ENCODE results near the gene SNAP91. TPM values are rescaled to one million over a fixed set of nuclear protein-coding genes. Genes with fewer than 3 reads are reported as not detected.
A peak's percentile ranks its signal among the peaks of the same experiment; 100 is the strongest.

The SNAP91 gene
- total and polyA plus RNA-seq, 2 experiments from 2014 or later, result 0.53 to 1.4 TPM

GRCh38 chr6:83511901-83512681, 196.8 kb downstream of the SNAP91 start, which contains the start of gene PRSS35:
PRSS35 (plus strand) TSS chr6:83512534; CDS start chr6:83523442, 10,908 bp downstream.
- Histone ChIP-seq H2AFZ (peak within 1 kb of the TSS; percentile 87), H3K9me2 (replicated peaks; ENCODE audit: insufficient read depth) (no peaks in the 10 kb centered on the region), H3K36me3 (replicated peaks; ENCODE audit: insufficient read depth, low read depth) (no peaks in the 10 kb centered on the region), H3K27me3 (no peaks in the 10 kb centered on the region), H3K27ac (peak within 1 kb of the TSS; percentile 70), H3K4me2 (peak within 1 kb of the TSS; percentile 95), H3K9me3 (ENCODE audit: low read depth) (no peaks in the 10 kb centered on the region), H4K20me1 (ENCODE audit: insufficient read depth, poor library complexity, severe bottlenecking) (no peaks in the 10 kb centered on the region), H3K79me2 (peaks cover 13% of the 10 kb centered on the region), H3K4me1 (ENCODE audit: insufficient read depth) (peaks cover 21% of the 10 kb centered on the region), H3K4me3 (peak within 1 kb of the TSS; percentile 30)
- TF ChIP-seq EZH2phosphoT487 (IDR thresholded peaks at IDR 0.05; ENCODE audit: low read depth, severe bottlenecking, unreplicated experiment) (no peak), CTCF (IDR thresholded peaks at IDR 0.05; ENCODE audit: poor library complexity) (peak; percentile 73)
- DNase-seq (ENCODE audit: low spot score), result peak; percentile 82
- 2% methylated on average over 27 of the region's 38 CpGs for WGBS (ENCODE audit: low lambda C conversion rate, missing lambda C conversion rate)

GRCh38 chr6:83511266-83511665, 197.6 kb downstream of the SNAP91 start:
- Histone ChIP-seq H3K27ac (peak overlapping the region; percentile 20), H3K9me2 (replicated peaks; ENCODE audit: insufficient read depth) (no peaks in the 10 kb centered on the region), H3K27me3 (no peaks in the 10 kb centered on the region), H3K4me2 (peak overlapping the region; percentile 95), H3K4me3 (no peak overlapping the region), H3K4me1 (ENCODE audit: insufficient read depth) (peaks cover 21% of the 10 kb centered on the region), H3K79me2 (peaks cover 10% of the 10 kb centered on the region), H4K20me1 (ENCODE audit: insufficient read depth, poor library complexity, severe bottlenecking) (no peaks in the 10 kb centered on the region), H3K9me3 (ENCODE audit: low read depth) (no peaks in the 10 kb centered on the region), H3K36me3 (replicated peaks; ENCODE audit: insufficient read depth, low read depth) (no peaks in the 10 kb centered on the region), H2AFZ (peak overlapping the region; percentile 87)
- WGBS (ENCODE audit: low lambda C conversion rate, missing lambda C conversion rate), result 85% methylated on average over 8 of the region's 8 CpGs
- TF ChIP-seq EZH2phosphoT487 (IDR thresholded peaks at IDR 0.05; ENCODE audit: low read depth, severe bottlenecking, unreplicated experiment) (no peak), CTCF (IDR thresholded peaks at IDR 0.05; ENCODE audit: poor library complexity) (no peak), EZH2 (IDR thresholded peaks at IDR 0.05; ENCODE audit: borderline replicate concordance) (no peak)
- DNase-seq (ENCODE audit: low spot score), result no peak

GRCh38 chr6:83510791-83511190, 198.1 kb downstream of the SNAP91 start:
- H3K4me3 ChIP-seq, result no peak overlapping the region
- no peaks in the 10 kb centered on the region for H4K20me1 ChIP-seq (ENCODE audit: insufficient read depth, poor library complexity, severe bottlenecking)
- no peaks in the 10 kb centered on the region for H3K9me2 ChIP-seq (replicated peaks; ENCODE audit: insufficient read depth)
- no peak overlapping the region for H3K27ac ChIP-seq
- no peaks in the 10 kb centered on the region for H3K27me3 ChIP-seq
- H3K4me1 ChIP-seq (ENCODE audit: insufficient read depth), result peaks cover 21% of the 10 kb centered on the region
- H3K36me3 ChIP-seq (replicated peaks; ENCODE audit: insufficient read depth, low read depth), result no peaks in the 10 kb centered on the region
- 51% methylated on average over 3 of the region's 3 CpGs for WGBS (ENCODE audit: low lambda C conversion rate, missing lambda C conversion rate)
- no peak for DNase-seq (ENCODE audit: low spot score)
- H3K9me3 ChIP-seq (ENCODE audit: low read depth), result no peaks in the 10 kb centered on the region
- no peak overlapping the region for H2AFZ ChIP-seq
- TF ChIP-seq EZH2 (IDR thresholded peaks at IDR 0.05; ENCODE audit: borderline replicate concordance), result no peak
- H3K79me2 ChIP-seq, result peaks cover 10% of the 10 kb centered on the region
- H3K4me2 ChIP-seq, result no peak overlapping the region

- 92% methylated on average over 1 of the region's 1 CpG for WGBS (ENCODE audit: low lambda C conversion rate, missing lambda C conversion rate)
- Histone ChIP-seq H3K27me3 (no peaks in the 10 kb centered on the region), H3K4me3 (no peak overlapping the region), H2AFZ (no peak overlapping the region), H3K27ac (no peak overlapping the region), H4K20me1 (ENCODE audit: insufficient read depth, poor library complexity, severe bottlenecking) (no peaks in the 10 kb centered on the region), H3K4me1 (ENCODE audit: insufficient read depth) (peaks cover 19% of the 10 kb centered on the region), H3K4me2 (no peak overlapping the region), H3K36me3 (replicated peaks; ENCODE audit: insufficient read depth, low read depth) (no peaks in the 10 kb centered on the region), H3K9me3 (ENCODE audit: low read depth) (no peaks in the 10 kb centered on the region), H3K9me2 (replicated peaks; ENCODE audit: insufficient read depth) (no peaks in the 10 kb centered on the region), H3K79me2 (peaks cover 7% of the 10 kb centered on the region)
- TF ChIP-seq EZH2 (IDR thresholded peaks at IDR 0.05; ENCODE audit: borderline replicate concordance) (no peak), EZH2phosphoT487 (IDR thresholded peaks at IDR 0.05; ENCODE audit: low read depth, severe bottlenecking, unreplicated experiment) (no peak), CTCF (IDR thresholded peaks at IDR 0.05; ENCODE audit: poor library complexity) (no peak)
- no peak for DNase-seq (ENCODE audit: low spot score)
Observed at GRCh38 chr6:83509441-83509840, 199.5 kb downstream of the SNAP91 start.
